HG02973 (cell line): ENCODE data around the gene OPA1.

ENCODE experiments used
- ATAC-seq: cut with Tn5 transposase; IDR thresholded peaks from one replicate; pipeline ENCODE4 v1.9.1; 2021; ENCODE audit warnings: moderate library complexity; ENCODE audit not compliant: unreplicated experiment

OPA1 gene

DNA sequence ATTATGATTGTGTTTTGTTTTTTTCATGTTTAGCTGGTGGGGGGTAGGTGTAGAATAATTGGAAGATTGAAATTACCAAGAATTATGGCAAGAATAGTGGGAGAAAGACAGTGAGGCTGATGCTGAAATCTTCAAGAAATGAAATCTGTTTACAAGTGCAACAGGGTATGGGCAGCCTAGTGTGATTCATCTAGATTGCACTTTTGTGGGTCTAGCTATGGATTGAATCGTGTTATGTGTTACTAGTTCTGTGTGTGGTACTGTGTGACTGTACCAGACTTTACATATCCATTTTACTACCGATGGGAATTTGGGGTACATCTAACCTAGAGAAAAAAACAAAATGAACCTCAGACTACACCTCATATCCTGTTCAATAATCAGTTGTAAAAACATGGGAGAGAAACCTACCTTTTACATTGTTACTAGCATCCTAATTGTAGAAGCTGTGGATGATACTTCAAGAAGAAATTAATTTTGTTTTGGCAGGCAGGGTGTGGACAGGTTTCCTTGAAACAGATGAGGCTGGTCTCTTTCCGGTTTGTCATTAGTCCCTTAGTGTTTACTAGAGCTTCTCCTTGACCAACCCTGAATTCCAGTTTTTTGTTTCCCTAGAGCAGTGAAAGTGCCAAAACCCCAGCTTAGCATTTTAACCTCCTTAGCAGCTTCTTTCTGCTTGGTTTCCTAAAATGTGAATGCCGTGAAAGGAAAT lies 47.9 kb downstream of the OPA1 start:
- ATAC-seq: no peak

DNA sequence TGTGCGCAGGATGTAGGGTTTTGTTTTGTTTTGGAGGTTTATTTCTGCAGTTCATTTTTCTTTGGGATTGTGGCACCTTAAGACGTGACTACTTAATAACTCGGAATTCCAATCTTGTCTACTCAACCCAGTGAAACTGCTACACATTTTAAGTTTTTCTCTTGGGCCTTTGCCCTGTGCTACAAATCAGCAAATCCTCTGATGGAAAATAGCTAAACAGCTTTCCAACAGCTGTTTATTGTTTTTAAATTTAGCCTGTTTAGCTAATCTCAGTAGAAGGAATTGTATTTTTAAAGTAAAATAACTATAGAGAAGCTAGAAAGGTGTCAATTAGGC lies 48.4 kb downstream of the OPA1 start:
- no peak for ATAC-seq

DNA sequence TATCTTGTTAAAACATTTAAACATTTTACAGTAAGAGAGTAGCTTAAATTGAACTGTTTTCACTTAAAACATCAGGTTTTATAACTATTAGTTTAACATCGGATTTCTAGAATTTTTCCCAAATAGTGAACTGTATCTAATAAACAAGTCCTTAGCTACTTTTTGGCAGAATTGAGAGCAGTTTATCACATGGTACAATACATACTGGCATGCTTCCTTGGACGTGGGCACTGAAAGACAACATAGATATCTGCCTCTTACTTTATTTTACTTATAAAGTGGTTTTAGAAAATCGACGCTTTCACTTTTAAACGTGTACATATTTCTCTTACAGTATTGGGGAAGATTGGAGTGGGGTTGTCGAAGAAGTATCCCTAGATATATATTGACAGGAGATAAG lies 52.8 kb downstream of the OPA1 start:
- ATAC-seq: no peak

DNA sequence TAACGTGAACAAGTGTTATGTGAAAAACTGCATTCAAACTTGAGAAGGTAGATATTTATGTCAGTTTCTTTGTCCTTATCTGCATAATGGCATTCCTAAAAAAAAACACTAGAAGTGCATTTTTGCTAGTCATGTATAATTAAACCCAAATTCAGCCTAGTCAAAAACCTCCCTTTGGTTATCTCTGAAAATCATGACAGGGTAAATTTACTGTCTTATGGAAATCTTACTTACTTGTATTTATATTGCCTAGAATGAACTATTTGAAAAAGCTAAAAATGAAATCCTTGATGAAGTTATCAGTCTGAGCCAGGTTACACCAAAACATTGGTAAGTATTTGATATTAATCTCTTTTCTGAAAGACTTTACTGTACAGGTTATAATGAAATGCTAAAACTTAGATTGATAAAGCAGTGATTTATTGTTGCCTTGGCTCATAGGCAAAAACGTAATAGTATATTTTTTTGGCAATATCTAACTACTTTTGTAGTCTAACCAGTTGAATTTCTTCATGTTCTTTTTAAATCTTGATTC lies 55.6 kb downstream of the OPA1 start:
- ATAC-seq: no peak

DNA sequence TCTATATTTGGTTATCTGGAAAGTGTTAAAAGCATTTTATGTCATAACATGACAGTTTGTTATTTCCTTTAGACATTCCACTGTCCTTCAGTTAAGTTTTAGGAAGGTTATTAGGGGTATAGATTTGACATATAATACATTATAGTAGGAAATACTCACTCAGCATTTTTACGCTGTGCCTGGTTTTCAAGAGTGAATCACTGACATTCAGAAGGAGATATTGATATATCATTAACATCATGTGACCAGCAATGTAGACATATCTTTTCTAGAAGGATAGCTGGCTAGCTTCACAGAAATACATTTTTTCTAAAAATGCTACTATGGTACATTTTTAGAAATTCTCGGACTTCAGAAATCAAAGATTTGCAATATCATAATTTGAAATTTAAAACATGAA lies 57.6 kb downstream of the OPA1 start:
- no peak for ATAC-seq

DNA sequence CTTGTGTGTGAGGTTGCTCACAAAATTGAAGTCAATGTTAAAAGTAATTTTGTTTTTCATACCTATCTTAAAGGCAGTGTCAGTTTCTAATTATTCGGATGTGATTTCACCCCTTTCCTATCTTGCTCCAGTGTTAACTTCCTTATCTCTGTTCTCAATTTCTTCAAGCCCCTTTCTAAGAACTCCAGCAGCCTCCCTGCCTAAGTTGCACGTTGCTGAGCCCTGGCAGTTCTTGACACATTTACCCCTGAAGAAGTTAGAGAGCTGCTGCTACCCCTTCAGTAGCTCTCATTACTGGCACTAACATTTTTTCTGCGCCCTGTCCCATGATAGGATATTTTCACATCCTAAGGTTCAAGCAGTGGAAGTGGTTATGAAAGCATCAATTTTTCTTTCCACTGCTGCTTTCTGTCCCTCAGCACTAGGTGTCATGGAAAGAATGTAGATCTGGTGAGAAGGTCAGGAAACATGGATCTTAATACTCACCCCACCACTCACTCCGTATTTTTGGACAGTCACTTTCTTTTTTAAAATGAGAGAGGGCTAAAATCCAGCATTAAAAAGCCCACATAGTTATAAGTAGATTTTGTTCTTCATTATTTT lies 62.9 kb downstream of the OPA1 start:
- no peak for ATAC-seq

DNA sequence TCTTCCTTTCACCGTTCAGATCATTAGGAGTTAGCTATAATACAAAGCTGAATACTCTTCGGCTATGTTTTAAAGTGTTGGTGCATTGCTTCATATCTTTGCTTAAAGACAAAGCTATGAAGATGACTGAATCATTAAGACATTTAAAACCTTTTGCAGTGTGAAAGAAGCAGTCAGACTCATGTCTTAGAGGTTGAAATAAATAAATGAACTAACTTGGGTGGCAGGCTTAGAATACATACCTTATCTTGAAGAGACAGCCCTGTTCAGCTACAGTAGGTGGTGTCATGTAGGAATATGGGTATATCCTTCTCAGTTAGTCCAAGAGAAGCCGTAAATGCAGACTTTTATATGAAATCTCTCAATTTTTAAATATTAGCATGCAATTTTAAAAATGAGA lies 63.4 kb downstream of the OPA1 start:
- no peak for ATAC-seq

DNA sequence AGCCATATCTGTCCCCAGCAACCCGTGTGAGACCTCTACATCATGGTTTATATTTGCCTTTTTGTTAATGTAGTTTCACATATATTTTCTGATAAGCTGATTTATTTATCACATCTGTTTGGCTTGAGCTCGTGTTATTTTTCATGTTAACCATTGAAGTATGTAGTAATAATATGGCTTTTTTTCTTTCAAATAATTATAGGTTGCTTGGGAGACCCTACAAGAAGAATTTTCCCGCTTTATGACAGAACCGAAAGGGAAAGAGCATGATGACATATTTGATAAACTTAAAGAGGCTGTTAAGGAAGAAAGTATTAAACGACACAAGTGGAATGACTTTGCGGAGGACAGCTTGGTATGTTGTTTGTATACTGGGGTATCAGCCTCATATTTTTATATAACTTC lies 63.9 kb downstream of the OPA1 start:
- ATAC-seq: no peak

DNA sequence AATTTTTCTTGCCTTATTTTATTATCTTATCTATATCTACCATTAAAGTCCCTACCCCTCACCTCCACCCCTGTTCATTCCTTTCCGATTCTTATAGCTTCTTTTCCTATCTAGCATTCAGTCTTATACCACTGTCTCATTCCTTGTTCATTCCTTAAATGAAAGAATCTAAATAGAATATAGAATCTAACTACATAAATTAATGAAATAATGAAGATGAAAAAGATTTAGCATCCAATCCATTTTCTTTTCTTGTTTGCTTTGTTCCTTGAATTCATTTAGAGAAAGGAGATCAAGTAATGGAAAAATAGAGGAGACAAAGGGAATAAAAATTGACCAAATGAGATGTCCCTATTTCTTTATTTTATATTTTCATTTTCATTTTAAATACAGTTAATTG lies 67.2 kb downstream of the OPA1 start:
- ATAC-seq: no peak

DNA sequence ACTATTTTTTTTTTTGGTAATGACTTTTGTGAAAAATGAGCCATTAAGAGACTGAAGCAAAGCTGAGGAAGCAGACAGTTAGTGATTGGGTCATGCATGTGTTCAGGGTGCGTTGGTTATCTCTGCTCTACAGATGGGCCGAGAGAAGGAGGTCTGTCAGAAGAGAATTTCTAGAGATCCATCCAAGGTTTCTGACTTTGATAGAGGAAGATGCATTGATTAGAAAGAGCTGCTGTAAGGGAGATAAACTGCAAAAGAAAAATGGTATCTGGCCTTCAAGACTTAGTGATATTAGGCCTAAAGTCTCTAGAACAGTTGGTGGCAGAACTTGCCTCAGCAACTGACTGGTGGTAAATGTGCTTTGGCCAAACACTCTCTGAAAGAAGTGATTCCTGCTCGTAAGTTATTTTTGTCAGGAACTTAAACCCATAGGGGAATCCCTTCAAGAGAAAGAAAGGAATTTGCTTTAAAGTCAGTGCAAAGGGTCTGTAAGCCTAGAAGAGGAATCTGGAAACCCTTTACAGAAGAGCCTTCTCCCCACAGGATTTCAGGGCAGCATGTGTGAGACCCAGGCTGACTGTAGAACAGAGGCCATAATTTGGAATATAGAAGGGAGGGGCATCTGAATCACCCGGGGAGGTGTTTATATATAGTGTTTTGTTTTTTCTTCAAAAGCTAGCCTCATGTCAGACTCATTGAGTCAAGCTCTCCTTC lies 67.8 kb downstream of the OPA1 start:
- no peak for ATAC-seq

DNA sequence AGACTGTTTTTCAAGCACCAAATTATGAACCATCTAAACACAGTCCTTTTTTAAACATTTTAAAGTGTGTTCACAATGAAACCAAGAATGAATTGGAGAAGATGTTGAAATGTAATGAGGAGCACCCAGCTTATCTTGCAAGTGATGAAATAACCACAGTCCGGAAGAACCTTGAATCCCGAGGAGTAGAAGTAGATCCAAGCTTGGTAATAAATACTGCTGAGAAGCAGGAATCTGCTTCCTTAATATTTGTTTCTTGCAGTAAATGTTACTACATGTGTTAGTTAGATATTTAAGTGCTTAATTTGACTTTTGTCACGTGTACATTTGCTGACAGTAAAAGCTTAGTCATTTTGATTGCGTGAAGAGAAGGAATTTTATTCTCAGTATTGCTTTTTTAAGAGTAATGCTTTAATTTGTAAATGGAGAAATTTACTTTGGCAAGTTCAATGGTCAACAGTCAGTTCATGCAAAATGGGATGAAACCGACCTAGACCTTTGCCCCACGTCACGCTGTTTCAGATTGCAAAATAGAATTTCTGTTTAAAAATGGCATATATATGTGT lies 69.8 kb downstream of the OPA1 start:
- no peak for ATAC-seq

DNA sequence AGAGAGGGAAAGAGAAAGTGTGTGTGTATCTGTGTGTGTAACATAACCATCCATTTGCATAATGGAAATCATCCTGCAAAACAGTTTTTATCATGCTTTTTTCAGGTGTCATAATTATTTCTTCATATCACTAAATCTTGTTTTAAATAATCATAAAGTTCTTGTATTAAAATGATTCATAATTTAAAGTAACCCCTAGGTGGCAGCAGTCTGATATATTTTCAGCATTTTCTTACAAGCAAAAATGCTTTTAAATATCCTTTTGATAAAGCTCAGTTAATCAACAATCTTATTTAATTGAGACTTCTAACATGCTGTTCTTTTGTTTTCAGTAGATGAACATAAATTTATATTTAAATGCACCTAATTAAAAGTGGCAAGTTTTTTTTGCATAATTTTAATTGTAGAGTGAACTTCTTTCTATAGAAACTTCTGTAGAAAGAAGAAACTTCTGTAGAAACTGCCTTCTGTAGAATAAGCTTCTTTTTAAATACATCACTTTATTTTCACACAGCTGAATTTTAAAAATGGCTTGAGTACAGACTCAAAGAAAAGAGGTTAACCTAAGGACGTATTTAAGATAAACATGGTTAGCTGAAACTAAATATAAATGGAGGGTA lies 72.5 kb downstream of the OPA1 start:
- no peak for ATAC-seq

DNA sequence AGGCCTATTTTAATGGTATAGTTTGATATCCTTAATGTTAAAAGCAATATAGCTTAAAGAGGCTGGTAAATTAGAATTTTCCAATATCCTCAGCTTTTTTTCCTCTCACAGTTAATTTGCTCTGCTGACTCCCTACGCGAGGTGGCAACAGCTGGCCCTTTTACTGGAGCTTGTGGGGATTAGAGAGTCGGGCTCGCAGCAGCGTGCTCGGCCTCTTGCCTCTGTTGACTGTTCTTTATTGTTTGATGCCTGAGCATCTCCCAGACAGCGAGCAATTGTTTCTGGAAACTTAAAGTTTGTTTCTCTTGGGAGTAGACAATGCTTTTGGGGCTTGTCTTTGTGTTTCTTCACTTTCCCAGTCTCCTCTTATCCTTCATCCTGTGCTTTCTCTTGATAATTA lies 80.8 kb downstream of the OPA1 start:
- ATAC-seq: no peak

DNA sequence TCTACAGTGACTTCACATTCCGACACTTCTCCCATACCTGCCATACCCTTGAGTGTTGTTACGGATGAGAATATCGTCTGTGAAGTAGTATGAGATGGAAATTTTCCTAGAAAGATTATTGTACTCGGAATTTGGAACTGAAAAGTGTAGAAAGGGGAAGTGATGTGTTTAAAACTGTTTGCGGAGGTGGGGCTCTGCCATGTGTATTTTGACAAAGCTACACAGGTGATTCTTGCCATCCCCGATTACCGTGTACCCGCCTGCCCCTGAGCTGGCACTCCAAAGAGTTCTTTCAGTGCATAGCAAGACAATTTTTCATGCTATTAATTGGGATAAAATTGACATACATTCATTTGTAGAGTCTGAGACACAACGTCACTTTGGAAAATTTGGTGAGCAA lies 81.7 kb downstream of the OPA1 start:
- ATAC-seq: no peak

DNA sequence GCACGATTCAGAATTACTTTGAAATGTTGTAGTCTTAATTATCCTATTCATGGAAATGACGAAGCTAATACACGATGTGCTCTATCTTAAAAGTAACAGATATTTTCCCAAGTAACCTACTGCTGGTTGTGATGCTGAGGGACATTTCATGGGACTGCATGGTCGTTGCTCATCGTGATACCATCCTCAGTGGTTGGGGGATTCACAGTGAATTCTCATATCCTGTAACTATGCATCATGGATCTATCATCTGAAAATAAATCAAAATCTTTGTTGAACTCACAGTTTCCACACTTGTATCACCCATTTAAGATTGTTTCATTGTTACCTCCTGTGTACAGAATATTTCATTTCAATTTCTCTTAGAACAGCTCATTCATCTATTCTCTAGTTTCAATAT lies 84.7 kb downstream of the OPA1 start:
- ATAC-seq: no peak

DNA sequence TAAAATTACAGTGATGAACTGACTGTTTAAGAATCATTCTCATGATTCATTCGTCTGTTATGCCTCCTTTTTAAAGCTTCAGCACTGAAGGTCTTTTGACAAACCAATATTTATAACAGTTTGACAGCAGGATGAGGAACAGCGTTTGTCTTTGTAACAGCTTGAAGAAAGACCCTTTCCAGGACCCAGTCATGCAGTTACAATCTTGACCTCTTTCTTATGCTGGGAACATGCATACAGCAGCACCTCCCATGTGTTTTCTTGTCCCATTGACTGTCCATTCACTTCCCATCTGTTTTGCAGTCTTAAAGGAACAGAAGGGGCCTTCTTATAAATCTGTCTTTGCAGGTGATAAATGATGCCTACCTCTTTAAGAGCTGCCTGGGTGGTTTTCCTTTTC lies 87.2 kb downstream of the OPA1 start:
- ATAC-seq: no peak

DNA sequence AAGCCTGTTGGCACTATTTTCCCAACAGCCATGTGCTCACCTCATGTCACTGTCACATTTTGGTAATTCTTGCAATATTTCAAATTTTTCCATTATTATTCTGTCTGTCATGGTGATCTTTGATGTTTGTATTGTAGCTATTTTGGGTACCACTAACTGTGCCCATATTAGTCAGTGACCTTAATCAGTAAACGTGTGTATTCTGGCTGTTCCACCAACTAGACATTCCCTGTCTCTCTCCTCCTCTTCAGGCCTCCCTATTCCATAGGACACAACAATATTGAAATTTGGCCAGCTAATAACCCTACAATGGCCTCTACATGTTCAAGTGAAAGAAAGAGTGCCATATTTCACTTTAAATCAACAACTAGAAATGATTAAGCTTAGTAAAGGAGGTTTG lies 88.6 kb downstream of the OPA1 start:
- ATAC-seq: no peak

DNA sequence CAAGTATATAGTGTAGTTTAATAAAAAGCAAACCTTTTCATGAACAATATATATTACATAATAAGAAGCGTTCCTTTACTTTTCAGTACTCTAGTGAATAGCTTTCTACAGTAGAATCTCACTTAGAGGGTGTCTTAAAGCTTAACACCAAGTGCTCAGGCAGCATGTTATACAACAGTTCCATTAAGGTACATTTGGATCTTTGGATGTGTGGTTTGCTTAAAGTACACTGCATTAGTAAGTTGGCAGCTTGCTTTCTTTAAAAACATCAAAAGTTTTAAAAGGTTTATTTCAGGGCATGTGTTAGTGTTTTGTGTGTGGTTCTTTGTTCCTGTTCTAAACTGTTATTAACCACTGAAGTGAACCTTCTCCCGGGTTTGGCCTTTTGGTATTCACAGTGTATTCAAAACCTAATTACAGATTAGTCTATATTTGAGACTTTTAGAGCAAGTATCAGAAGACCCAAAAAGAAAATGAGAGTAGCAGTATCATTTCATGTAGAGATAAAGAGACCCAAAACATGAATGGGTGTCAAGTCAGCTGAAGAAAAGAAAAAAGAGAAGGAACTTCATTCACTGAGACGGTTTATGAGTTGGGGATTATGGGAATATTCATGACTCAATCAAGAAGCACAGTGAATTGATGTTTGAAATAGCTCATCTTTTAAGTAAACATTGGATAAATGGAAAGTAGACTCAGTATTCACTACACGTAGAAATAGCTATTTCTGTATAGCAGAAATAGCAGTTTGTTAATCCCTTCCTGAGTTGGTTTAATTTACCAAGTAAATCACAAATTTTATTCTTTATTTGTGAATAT lies 93.9 kb downstream of the OPA1 start:
- ATAC-seq: no peak

DNA sequence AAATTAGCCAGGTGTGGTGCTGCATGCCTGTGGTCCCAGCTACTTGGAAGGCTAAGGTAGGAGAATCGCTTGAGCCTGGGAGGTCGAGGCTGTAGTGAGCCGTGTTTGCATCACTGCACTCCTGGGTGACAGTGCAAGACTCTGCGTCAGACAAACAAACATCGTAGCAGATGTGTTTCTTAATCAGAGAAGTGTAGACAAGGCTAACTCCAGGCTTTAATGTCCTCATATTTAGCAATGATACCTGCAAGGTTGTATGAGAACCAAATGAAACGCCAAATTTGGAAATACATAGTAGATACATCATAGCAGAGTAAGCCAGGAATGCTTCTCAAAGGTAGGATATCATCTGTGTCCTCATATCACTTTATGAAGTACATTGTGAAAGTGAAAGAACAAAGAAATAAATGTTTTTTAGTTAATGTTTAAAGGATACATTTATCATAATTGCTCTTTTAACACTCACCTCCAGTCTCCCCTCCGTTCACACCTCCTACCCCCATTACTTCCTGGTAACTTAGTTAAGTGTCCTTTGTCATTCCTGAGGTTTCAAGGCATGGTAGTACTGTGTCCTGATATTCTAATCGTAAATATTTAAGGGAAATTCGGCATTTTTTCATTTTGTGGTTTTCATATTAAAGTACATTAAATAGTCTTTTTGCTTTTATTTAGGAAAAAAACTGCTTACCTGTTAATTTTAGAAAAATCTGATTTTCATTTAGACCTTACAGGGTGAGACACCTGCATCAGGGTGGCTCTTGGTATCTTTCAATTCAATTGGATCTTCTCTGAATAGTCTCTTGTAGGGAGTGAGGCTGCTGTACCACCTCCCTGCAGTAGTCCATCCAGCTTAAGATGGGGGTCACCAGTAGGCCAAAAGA lies 96.1 kb downstream of the OPA1 start:
- ATAC-seq: no peak

DNA sequence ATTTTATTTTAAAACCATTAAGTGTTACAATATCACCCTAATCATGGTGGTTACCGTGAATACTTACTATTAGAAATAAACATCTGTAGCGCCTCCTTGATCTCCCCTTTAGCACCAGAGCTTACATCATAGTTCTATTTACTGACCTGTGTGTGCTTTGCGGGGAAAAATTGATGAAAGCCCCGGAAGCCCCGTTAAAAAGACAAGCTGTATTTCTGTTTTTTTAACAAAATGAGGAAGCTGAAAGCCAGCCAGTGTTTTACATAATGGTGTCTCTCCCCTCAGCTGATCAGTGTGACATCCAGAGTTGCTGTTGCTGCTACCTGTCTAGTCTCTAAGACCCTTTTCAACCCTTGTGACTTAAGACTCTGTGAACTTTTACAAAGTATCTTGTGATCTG lies 100.8 kb downstream of the OPA1 start:
- no peak for ATAC-seq
